Measurements from ENCODE around the gene GRAMD4. TPM values are rescaled to one million over a fixed set of nuclear protein-coding genes. Genes with fewer than 3 reads are reported as not detected.

Gene GRAMD4
- total and polyA plus RNA-seq, 4 donors, result 16.3 to 67.7 (median 21.2) TPM

- H3K9ac ChIP-seq (ENCODE audit: insufficient read depth in 1 of 2, low read length in 2 of 2), result peak overlapping the region in 1 of 2 donors; percentile 16
- H3K27me3 ChIP-seq (ENCODE audit: control insufficient read depth in 3 of 3, insufficient read depth in 3 of 3, low read length in 2 of 3), result no peaks in the 10 kb centered on the region
- H3K36me3 ChIP-seq (ENCODE audit: control insufficient read depth in 4 of 4, insufficient read depth in 4 of 4, low read length in 4 of 4), result peaks cover 24 to 46% (median 35%) of the 10 kb centered on the region in 4 donors
- 52 to 69% methylated on average over 4 of the region's 4 CpGs for WGBS, 2 donors
- ATAC-seq (ENCODE audit: insufficient read depth, low FRiP score) (no peak), DNase-seq (peak in 2 of 3 donors; percentile 56 to 73)
- no peak overlapping the region for H3K27ac ChIP-seq (ENCODE audit: low read depth in 1 of 2, low read length in 1 of 2)
- TF ChIP-seq CTCF (IDR thresholded peaks at IDR 0.05; ENCODE audit: control extremely low read depth, extremely low read depth), result no peak
- H3K4me1 ChIP-seq (ENCODE audit: control insufficient read depth in 5 of 5, insufficient read depth in 5 of 5, low read length in 5 of 5), result peaks cover 0 to 2% (median 0%) of the 10 kb centered on the region in 5 donors
- H3K4me3 ChIP-seq, result no peak overlapping the region
- no peaks in the 10 kb centered on the region for H3K9me3 ChIP-seq (ENCODE audit: control insufficient read depth in 4 of 4, insufficient read depth in 3 of 4, low read length in 3 of 4)
These were observed 94.4 kb downstream of the GRAMD4 start for GRCh38 chr22:46714550-46714949.

GRCh38 chr22:46719921-46720320, 99.7 kb downstream of the GRAMD4 start:
- Histone ChIP-seq H3K9me3 (ENCODE audit: control insufficient read depth in 4 of 4, insufficient read depth in 3 of 4, low read length in 3 of 4) (no peaks in the 10 kb centered on the region), H3K27me3 (ENCODE audit: control insufficient read depth in 3 of 3, insufficient read depth in 3 of 3, low read length in 2 of 3) (no peaks in the 10 kb centered on the region), H3K9ac (ENCODE audit: insufficient read depth in 1 of 2, low read length in 2 of 2) (no peak overlapping the region), H3K4me1 (ENCODE audit: control insufficient read depth in 5 of 5, insufficient read depth in 5 of 5, low read length in 5 of 5) (no peaks in the 10 kb centered on the region), H3K27ac (ENCODE audit: low read depth in 1 of 2, low read length in 1 of 2) (no peak overlapping the region), H3K4me3 (no peak overlapping the region), H3K36me3 (ENCODE audit: control insufficient read depth in 4 of 4, insufficient read depth in 4 of 4, low read length in 4 of 4) (peaks cover 19 to 37% (median 25%) of the 10 kb centered on the region in 4 donors)
- TF ChIP-seq CTCF (IDR thresholded peaks at IDR 0.05; ENCODE audit: control extremely low read depth, extremely low read depth), result no peak
- DNase-seq, result no peak
- ATAC-seq (ENCODE audit: insufficient read depth, low FRiP score), result no peak
- 93 to 94% methylated on average over 11 of the region's 11 CpGs for WGBS, 2 donors

- H3K27me3 ChIP-seq (ENCODE audit: control insufficient read depth in 3 of 3, insufficient read depth in 3 of 3, low read length in 2 of 3), result no peaks in the 10 kb centered on the region
- H3K9me3 ChIP-seq (ENCODE audit: control insufficient read depth in 4 of 4, insufficient read depth in 3 of 4, low read length in 3 of 4), result no peaks in the 10 kb centered on the region
- peaks cover 19 to 32% (median 27%) of the 10 kb centered on the region in 4 donors for H3K36me3 ChIP-seq (ENCODE audit: control insufficient read depth in 4 of 4, insufficient read depth in 4 of 4, low read length in 4 of 4)
- H3K9ac ChIP-seq (ENCODE audit: insufficient read depth in 1 of 2, low read length in 2 of 2), result no peak overlapping the region
- WGBS, 2 donors, result 85 to 91% methylated on average over 16 of the region's 16 CpGs
- DNase-seq (no peak), ATAC-seq (ENCODE audit: insufficient read depth, low FRiP score) (no peak)
- H3K4me1 ChIP-seq (ENCODE audit: control insufficient read depth in 5 of 5, insufficient read depth in 5 of 5, low read length in 5 of 5), result peaks cover 0 to 4% (median 0%) of the 10 kb centered on the region in 5 donors
- H3K27ac ChIP-seq (ENCODE audit: low read depth in 1 of 2, low read length in 1 of 2), result no peak overlapping the region
- no peak overlapping the region for H3K4me3 ChIP-seq
- no peak for TF ChIP-seq CTCF (IDR thresholded peaks at IDR 0.05; ENCODE audit: control extremely low read depth, extremely low read depth)
These were observed 101.4 kb downstream of the GRAMD4 start for GRCh38 chr22:46721501-46722085.

GRCh38 chr22:46723882-46724281, 103.7 kb downstream of the GRAMD4 start:
- H3K4me1 ChIP-seq (ENCODE audit: control insufficient read depth in 5 of 5, insufficient read depth in 5 of 5, low read length in 5 of 5), result peaks cover 0 to 7% (median 4%) of the 10 kb centered on the region in 5 donors
- TF ChIP-seq CTCF (IDR thresholded peaks at IDR 0.05; ENCODE audit: control extremely low read depth, extremely low read depth), result no peak
- peaks cover 10 to 23% (median 16%) of the 10 kb centered on the region in 4 donors for H3K36me3 ChIP-seq (ENCODE audit: control insufficient read depth in 4 of 4, insufficient read depth in 4 of 4, low read length in 4 of 4)
- H3K9me3 ChIP-seq (ENCODE audit: control insufficient read depth in 4 of 4, insufficient read depth in 3 of 4, low read length in 3 of 4), result no peaks in the 10 kb centered on the region
- H3K27ac ChIP-seq (ENCODE audit: low read depth in 1 of 2, low read length in 1 of 2), result no peak overlapping the region
- H3K4me3 ChIP-seq, result no peak overlapping the region
- no peak overlapping the region for H3K9ac ChIP-seq (ENCODE audit: insufficient read depth in 1 of 2, low read length in 2 of 2)
- DNase-seq, result no peak
- no peaks in the 10 kb centered on the region for H3K27me3 ChIP-seq (ENCODE audit: control insufficient read depth in 3 of 3, insufficient read depth in 3 of 3, low read length in 2 of 3)
- WGBS, 2 donors, result 95% methylated on average over 9 of the region's 9 CpGs
- no peak for ATAC-seq (ENCODE audit: insufficient read depth, low FRiP score)

Measured in lung (tissue), 12 donors.